Measurements from ENCODE around the gene GATA5.

DNA sequence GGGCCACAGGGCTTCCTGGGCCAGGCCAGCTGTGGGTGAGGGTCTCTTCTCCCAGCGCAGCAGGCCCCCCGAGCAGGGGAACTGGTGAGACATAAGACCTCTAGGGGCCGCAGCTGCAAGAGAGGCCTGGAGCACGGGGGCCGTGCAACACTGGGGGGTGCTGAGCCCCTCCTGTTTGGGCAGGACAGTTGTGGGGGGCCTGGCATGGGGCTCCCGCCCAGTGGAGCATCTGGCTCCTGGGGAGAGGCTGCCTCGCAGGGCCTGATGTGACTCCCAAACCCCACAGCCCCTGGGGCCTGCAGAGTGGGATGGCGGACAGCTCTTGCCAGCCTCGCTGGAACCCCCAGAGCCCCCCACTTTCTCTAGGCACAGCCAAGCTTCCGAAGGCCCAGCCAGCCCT is 16.9 kb upstream of the GATA5 start:
- TF ChIP-seq, protein P1, sequence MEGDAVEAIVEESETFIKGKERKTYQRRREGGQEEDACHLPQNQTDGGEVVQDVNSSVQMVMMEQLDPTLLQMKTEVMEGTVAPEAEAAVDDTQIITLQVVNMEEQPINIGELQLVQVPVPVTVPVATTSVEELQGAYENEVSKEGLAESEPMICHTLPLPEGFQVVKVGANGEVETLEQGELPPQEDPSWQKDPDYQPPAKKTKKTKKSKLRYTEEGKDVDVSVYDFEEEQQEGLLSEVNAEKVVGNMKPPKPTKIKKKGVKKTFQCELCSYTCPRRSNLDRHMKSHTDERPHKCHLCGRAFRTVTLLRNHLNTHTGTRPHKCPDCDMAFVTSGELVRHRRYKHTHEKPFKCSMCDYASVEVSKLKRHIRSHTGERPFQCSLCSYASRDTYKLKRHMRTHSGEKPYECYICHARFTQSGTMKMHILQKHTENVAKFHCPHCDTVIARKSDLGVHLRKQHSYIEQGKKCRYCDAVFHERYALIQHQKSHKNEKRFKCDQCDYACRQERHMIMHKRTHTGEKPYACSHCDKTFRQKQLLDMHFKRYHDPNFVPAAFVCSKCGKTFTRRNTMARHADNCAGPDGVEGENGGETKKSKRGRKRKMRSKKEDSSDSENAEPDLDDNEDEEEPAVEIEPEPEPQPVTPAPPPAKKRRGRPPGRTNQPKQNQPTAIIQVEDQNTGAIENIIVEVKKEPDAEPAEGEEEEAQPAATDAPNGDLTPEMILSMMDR (IDR thresholded peaks at IDR 0.05; ENCODE audit: insufficient read depth, low read length, poor library complexity, severe bottlenecking) = no peak
- TF ChIP-seq EZH2phosphoT487 (conservative IDR thresholded peaks at IDR 0.05; ENCODE audit: low read length) = no peak

Data from SU-DHL-6 (cell line).